Lower leg skin (tissue), 3 donors: ENCODE data around the gene DMD.

ENCODE experiments used
- CTCF ChIP-seq, 3 donors: fragments of 450-650 bp; IDR thresholded peaks; one replicate each; pipeline ENCODE4 v1.5.1; 2016; ENCODE audit warnings: antibody characterized with exemption in 3 of 3, mild to moderate bottlenecking in 3 of 3, moderate library complexity in 2 of 3
- POLR2A ChIP-seq, 2 donors: fragments of 450-650 bp; IDR thresholded peaks; one replicate each; pipeline ENCODE4 v1.6.1; 2016 to 2017; ENCODE audit warnings: antibody characterized with exemption in 2 of 2, mild to moderate bottlenecking in 1 of 2, moderate library complexity in 1 of 2

GRCh38 chrX:31333165-31333831 lies 1878.1 kb downstream of the DMD start:
- no peak for TF ChIP-seq CTCF (IDR thresholded peaks at IDR 0.05)
- no peak for TF ChIP-seq POLR2A (IDR thresholded peaks at IDR 0.05)
